IPS-NIHi7 (cell line): ENCODE results near the gene CDH20.
A peak's percentile ranks its signal among the peaks of the same experiment; 100 is the strongest.

ENCODE experiments used
- DNase-seq: peaks from one replicate; pipeline ENCODE4 v3.0.0; 2012; ENCODE audit warnings: mixed read lengths; ENCODE audit errors: extremely low spot score

Gene CDH20

DNA sequence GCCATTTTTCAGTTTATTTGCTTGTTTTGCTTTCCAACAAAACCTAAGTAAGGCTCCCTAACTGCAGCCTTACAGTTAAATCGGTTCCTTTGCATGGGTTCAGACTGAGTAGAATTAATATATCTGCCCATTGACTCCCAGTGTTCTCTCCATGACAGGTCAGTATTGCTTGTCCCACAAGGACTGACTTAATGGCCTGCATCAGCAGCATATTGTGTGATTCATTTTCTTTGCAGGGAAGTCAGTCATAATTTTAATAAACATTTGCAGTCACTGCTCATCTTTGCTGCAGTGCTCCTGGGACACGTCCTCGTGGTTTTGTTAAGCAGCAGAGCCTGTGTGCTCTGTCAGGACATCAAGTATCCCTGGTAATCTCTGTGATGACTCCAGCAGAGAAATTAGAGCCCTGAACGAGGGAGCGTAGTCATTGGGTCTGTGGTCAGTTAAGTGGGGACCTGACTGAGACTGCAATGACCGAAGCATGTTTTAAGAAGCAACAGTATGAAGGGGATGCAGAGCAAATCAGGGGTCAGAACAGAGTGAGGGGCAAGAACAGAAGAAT is 93.3 kb downstream of the CDH20 start:
- no peak for DNase-seq

GRCh38 chr18:61428266-61428665 is 95.0 kb downstream of the CDH20 start:
- no peak for DNase-seq

DNA sequence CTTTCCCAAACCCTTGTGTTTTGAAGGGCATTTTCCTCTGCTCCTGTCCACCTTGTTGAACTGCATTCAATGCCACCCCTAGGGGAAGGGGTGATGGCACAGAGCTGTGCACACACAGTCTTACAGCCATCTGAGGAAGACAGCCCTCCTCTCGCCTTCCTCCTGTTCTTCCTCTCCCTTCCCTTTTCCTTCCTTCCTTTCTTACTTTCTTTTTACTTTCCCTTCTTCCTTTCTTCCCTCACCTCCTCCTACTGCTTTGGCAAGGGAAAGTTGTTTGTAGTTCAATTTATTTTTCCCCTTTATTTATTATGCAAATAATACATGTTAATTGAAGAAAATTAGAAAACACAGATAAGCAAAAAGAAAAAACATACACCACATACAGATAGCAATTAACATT is 99.4 kb downstream of the CDH20 start:
- no peak for DNase-seq

DNA sequence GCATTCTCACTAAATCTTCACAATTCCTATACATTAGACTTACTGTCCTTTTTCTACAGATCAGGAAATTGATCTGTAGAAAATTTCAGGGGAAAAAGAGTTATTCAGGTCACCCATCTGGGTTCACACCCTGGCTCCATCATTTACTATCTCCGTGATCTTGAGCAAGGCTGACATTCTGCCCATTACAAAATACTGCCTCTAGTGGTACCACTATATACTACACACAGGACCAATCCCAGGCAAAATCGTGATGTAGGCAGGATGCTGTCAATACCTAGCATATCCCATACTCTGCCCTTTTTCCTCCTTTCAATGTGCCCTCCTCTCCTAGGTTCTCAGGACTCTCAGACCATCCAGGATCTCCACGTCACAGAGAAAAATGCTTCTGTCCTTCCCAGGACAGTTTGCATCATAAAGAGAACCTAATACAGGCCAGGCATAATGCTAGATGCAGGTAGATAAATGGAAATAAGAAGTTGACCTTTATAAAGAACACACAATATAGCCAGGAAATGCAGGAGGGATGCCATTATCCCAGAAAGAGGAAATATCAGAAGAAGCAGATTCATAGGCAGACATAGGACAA is 101.9 kb downstream of the CDH20 start:
- DNase-seq = peak; percentile 73

- DNase-seq = no peak
Observed at GRCh38 chr18:61443081-61443725, 110.0 kb downstream of the CDH20 start.

DNA sequence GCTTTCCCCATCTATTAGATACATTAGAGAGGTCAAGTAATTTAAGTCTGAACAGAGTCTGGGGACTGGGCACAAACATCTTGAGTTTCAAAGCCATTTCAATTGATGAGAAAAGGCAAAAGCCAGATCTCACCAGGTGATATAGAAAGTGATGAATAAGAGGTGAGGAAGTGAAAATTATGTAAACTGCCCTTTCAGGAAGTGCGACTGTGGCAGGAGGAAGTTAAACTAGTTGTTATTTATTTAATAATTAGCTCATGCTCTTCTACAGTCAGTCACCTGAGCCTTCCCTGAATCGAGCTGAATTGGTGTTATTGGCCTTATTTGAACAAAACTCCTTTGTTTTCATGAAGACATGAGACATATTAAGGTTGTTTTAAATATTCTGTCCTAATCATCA is 115.1 kb downstream of the CDH20 start:
- no peak for DNase-seq

DNA sequence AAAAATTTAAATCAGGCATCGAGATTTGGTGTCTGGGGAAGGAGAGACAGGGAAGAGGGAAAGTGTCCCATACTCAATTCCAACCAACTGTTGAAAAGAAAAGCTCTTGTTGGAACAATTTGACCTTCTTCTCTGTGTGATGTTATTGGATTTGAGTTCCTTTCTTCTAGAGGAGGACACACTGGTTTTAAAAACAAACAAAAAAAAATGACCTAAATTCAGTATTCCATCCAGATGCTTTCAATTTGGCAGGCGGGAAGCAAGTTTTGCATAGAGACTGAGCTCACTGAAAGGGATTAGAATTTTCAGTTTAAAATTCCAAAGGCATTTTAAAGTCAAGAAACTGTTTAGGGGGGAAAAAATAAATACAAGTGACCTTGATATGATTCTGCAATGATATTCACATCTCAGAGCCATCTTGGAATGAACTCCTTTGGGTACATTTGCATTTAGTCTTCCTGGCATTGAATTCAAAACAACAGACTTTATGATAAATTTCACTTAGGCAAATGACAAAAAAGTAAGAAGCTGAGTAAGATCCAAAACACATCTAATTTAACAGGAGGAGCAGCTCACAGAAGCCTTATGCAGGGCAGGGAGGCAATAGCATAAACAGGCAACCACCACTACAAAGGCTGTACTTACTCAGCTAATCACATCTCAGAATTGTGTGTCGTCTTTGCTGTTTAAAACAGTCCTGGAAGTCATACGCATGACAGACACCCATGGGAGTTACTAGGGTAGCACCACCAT is 126.8 kb downstream of the CDH20 start:
- no peak for DNase-seq

- DNase-seq = no peak
Observed at GRCh38 chr18:61464551-61465142, 131.4 kb downstream of the CDH20 start.

- no peak for DNase-seq
Observed at GRCh38 chr18:61466736-61467135, 133.5 kb downstream of the CDH20 start.

DNA sequence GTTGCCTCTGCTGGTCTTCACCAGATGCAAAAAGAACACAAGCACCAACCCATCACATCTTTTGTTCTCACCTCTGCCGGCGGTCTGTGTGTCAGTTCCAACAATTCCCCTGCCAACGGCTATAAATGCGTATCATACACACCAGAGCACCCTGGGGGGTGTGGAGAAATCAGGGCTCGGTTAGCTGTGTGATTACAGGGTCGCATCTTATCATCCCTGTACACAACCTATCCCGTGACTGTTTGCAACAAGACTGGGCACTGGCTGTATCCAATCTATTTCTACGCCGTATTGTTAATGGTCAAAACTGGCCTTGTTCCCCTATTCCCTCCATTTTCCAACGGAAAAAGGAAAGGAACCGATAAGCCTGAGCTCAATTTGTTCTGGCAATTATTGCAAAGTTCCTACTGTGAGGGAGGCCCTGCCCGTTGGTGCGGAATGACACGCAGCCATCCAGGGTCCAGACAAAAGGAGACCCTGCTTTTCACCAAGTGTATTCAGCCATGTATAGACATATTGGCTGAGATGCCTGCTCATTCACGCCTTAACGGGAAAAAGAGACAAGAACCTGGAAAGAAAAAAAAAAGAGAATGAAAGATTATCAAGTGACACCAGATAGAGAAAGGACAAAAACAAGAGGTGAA is 136.9 kb downstream of the CDH20 start:
- no peak for DNase-seq

DNA sequence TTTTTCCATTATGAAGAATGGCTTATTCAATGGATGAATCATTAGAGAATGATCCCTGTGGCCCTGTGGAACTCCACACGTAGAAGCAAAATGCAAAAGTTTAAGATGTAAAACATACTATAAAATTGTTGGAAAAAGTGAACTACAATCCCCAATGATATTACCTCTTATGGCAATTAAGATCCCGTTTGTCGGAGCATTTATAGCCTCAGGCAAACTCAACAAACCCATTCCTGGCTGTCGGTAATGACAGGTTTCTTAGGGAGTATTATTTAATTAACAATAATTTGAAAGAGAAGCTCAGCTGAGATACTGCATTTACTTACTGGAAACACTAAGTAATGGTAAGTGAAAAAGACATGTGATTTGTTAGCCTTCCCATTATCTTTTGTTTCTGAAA is 138.3 kb downstream of the CDH20 start:
- no peak for DNase-seq

GRCh38 chr18:61471942-61472341 is 138.7 kb downstream of the CDH20 start:
- DNase-seq = no peak

DNA sequence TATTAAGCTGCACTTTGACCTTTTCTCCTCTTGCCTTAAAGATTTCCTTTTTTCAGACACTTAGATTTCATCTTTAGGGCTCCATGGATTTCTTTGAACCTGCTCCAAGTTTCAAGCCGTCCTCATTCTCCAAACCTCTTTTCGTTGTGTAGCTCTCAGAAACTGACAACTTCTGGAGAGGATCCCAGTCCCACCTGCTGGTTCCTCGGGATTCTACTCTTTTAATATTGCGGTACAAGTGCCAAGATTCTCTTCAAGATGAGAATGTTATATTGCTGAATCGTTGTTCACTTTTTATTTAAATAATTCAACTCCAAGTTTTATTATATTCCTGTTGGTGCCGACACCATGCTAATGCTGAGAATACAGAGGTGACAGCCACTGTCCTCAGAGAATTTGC is 141.1 kb downstream of the CDH20 start:
- DNase-seq = no peak

DNA sequence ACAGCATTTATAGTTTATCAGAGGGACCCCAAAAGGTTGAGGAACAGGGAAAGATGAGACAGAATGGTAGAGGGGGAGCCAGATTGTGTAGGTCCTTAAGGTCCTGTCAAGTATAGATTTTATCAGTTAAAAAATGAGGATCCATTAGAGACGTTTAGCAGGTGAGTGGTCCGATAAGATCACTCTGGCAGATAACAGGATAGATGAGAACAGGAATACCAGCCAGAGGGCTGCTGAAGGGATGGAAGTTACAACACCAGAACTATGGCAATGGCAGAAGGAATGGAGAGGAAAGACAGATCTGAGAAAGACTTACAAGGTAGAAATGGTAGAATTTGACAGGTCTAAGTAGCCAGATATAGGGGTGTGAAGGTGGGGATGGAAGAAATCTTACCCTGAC is 141.7 kb downstream of the CDH20 start:
- no peak for DNase-seq

DNA sequence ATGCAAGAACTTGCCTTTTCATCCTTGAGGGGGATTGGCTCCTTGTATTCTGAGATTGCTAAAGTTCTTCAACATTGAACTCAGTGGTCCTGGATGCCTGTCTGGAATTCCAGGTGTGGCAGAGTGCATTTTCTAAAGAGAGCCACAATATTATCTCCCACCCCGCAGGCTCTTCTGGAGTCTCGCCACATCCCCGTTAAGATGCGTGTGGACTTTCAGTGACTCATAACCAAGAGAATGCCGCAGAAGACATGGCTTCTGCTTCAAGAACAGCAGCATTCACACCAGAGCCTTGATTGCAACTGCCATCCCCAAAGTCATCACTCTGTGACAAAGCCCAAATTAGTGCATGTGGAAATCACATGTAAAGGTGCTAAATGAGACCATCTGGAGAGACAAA is 142.7 kb downstream of the CDH20 start:
- DNase-seq = no peak

DNA sequence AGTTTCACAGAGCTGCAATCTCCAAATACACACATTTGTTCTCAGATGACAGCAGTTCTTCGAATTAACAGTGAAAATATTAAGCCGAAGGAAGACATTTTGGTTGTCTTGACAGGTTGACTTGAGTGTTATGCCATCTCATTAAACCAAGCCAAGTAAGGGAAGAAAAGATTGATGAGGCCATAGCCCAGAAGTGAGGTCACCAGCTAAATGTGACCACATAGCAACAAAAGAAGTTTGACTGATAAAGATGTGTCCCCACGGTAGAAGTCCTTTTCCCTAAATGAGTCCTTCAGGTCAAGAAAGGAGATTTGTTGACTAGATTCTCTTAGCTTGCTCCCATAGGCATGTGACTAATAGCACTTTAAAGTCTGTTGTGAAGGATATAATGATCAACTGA is 156.1 kb downstream of the CDH20 start:
- DNase-seq = no peak

DNA sequence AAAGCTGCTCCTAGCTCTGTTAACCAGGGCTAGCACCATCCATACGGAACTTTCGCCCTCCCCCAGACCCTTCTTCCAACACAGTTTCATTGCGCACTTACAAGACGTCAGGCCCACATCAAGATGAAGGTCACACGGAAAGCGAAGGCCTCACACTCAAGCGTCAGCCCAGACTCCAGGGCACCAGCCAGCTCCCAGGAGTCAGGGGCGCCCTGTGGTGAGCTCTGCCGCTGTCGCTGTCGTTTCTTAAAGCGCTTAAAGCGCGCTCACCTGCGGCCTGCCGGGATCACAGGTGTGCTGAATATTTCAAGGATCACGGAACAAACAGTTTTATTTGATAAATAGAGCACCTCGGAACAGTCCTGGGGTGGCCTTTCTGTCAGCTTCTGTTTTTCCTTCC is 163.1 kb downstream of the CDH20 start:
- no peak for DNase-seq

GRCh38 chr18:61497422-61497821 is 164.2 kb downstream of the CDH20 start:
- no peak for DNase-seq

- DNase-seq = peak; percentile 75
Observed at GRCh38 chr18:61502472-61502871, 169.2 kb downstream of the CDH20 start.

- no peak for DNase-seq
Observed at GRCh38 chr18:61503688-61504087, 170.5 kb downstream of the CDH20 start.

GRCh38 chr18:61528961-61529360 is 195.7 kb downstream of the CDH20 start:
- DNase-seq = no peak

GRCh38 chr18:61530681-61531080 is 197.5 kb downstream of the CDH20 start:
- no peak for DNase-seq
